Activated B cell treated with CpG ODN at 0.5 μM for 24 hours (primary cell): Measurements from ENCODE around the gene NPPC. TPM values are rescaled to one million over a fixed set of nuclear protein-coding genes. Genes with fewer than 3 reads are reported as not detected.

Source experiments
- ATAC-seq: fragments of 200-7000 bp; cut with Tn5 transposase; one replicate; pipeline ENCODE4 v1.10.0; 2021; ENCODE audit warnings: low read depth, mild to moderate bottlenecking, moderate library complexity
- CTCF ChIA-PET: fragments of 350-600 bp; sonication (Branson Sonifier 250); formaldehyde crosslinking; loops from one replicate; lab custom pipeline; 2021; ENCODE audit warnings: antibody characterized with exemption; lab: Charles Lee
- POLR2A ChIA-PET: fragments of 350-600 bp; sonication (Branson Sonifier 250); formaldehyde crosslinking; loops from one replicate; lab custom pipeline; 2021; ENCODE audit warnings: antibody characterized with exemption; lab: Charles Lee
- DNase-seq: peaks from one replicate; pipeline ENCODE4 v3.0.0; 2022
- H3K27ac Mint-ChIP-seq: one replicate; pipeline ENCODE4 v1.8.0; 2020; ENCODE audit warnings: mixed read lengths
- H3K27me3 Mint-ChIP-seq: one replicate; pipeline ENCODE4 v1.8.0; 2021; ENCODE audit warnings: mixed read lengths
- H3K36me3 Mint-ChIP-seq: one replicate; pipeline ENCODE4 v1.8.0; 2021; ENCODE audit warnings: low read depth, mixed read lengths
- H3K4me1 Mint-ChIP-seq: one replicate; pipeline ENCODE4 v1.8.0; 2021; ENCODE audit warnings: mixed read lengths
- H3K4me3 Mint-ChIP-seq: one replicate; pipeline ENCODE4 v1.8.0; 2020; ENCODE audit warnings: mild to moderate bottlenecking, mixed read lengths
- H3K9me3 Mint-ChIP-seq: one replicate; pipeline ENCODE4 v1.8.0; 2020; ENCODE audit warnings: mixed read lengths
- intact Hi-C: fragments of 100-400 bp; cut with micrococcal nuclease; formaldehyde crosslinking; loops from one replicate; pipeline ENCODE4 v1.15.1; 2024
- total RNA-seq: library from RNA; stranded (reverse); gene quantifications from 2 replicates; pipeline ENCODE4 v1.2.3, GENCODE V29; 2022
- TF ChIP-seq, protein P1 (sequence below): fragments of 200-600 bp; IDR thresholded peaks from one replicate; pipeline ENCODE4 v1.8.0; 2022; ENCODE audit warnings: antibody characterized with exemption, mild to moderate bottlenecking

The NPPC gene
- total RNA-seq, 1 donor from 2014 or later: not detected

DNA sequence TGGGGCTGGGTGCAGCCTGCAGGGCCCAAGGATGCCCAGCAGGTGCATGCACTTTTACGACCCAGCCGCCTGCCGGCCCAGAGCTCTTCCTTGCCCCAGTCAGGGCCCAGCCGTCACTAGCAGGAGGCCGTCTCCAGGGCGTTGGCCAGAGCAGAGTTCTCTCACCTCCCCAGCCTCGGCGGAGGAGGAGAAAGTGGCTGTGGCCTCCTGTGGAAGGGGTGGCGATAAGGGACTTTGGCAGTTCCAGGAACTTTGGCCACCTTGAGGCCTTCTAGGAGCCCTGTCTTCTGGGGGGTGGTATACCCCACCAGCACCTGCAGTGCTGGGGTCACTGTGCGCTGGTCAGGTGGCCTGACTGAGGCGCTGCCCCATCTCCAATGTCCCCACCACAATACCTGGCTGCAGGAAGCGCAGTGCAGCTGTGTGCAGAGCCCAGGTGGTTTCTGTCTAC is 22.0 kb downstream of the NPPC start:
- no peak overlapping the region for H3K27ac Mint-ChIP-seq
- ATAC-seq (no peak), DNase-seq (no peak)
- TF ChIP-seq, protein P1, sequence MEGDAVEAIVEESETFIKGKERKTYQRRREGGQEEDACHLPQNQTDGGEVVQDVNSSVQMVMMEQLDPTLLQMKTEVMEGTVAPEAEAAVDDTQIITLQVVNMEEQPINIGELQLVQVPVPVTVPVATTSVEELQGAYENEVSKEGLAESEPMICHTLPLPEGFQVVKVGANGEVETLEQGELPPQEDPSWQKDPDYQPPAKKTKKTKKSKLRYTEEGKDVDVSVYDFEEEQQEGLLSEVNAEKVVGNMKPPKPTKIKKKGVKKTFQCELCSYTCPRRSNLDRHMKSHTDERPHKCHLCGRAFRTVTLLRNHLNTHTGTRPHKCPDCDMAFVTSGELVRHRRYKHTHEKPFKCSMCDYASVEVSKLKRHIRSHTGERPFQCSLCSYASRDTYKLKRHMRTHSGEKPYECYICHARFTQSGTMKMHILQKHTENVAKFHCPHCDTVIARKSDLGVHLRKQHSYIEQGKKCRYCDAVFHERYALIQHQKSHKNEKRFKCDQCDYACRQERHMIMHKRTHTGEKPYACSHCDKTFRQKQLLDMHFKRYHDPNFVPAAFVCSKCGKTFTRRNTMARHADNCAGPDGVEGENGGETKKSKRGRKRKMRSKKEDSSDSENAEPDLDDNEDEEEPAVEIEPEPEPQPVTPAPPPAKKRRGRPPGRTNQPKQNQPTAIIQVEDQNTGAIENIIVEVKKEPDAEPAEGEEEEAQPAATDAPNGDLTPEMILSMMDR: no peak
- CTCF ChIA-PET: no interaction called here
- H3K4me3 Mint-ChIP-seq: no peak overlapping the region
- intact Hi-C loops: no loop called here
- H3K4me1 Mint-ChIP-seq: no peaks in the 10 kb centered on the region
- no peaks in the 10 kb centered on the region for H3K27me3 Mint-ChIP-seq
- POLR2A ChIA-PET: no interaction called here
- no peaks in the 10 kb centered on the region for H3K36me3 Mint-ChIP-seq
- H3K9me3 Mint-ChIP-seq: no peaks in the 10 kb centered on the region

DNA sequence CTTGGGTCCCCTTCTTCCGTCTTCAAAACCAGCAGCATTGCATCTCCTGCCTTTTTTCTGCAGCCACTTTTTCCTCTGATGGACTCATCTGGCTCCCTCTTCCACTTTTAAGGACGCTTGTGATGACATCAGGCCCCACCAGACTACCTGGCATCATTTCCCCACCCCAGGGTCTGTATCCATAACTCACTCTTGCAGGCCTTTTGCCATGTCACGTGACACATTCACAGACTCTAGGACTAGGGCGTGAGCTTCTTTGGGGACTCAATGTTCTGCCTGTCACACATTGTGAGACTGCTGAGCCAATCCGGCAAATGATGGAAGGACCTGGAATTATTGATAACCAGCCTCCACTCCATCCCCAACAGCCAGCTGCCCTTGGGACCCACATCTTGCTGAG is 23.6 kb downstream of the NPPC start:
- ATAC-seq (no peak), DNase-seq (no peak)
- TF ChIP-seq, protein P1: no peak
- no peaks in the 10 kb centered on the region for H3K36me3 Mint-ChIP-seq
- POLR2A ChIA-PET: no interaction called here
- H3K4me3 Mint-ChIP-seq: no peak overlapping the region
- H3K27me3 Mint-ChIP-seq: no peaks in the 10 kb centered on the region
- CTCF ChIA-PET: interaction anchor here (0.6 kb wide), 1 partner anchor 1764 kb away, joined by 3 read pairs; no protein-coding TSS in a partner anchor
- no peaks in the 10 kb centered on the region for H3K9me3 Mint-ChIP-seq
- no peaks in the 10 kb centered on the region for H3K4me1 Mint-ChIP-seq
- intact Hi-C loops: no loop called here
- H3K27ac Mint-ChIP-seq: no peak overlapping the region

DNA sequence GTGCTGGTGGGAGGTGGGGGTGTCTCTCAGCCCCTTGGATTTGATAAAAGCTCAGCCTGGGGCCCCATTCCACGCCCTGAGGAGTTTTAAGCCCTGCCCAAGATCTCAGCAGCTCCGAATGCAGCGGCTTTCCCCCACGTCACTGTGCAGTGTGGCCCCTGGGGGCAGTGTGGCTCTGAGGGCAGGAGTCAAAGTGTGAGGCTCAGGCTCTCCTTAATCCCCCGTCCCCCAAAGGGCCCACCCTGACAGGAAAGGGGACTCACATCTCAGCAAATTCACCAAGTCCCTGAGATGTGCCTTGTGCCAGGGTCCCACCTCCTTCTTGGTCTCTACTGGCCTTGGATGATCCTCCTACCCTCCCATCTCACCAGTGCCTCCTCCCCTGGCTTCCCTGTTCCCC is 25.2 kb downstream of the NPPC start:
- Mint-ChIP-seq H3K27me3 (no peaks in the 10 kb centered on the region), H3K4me3 (no peak overlapping the region), H3K36me3 (no peaks in the 10 kb centered on the region), H3K9me3 (no peaks in the 10 kb centered on the region), H3K27ac (no peak overlapping the region), H3K4me1 (no peaks in the 10 kb centered on the region)
- DNase-seq: no peak
- TF ChIP-seq, protein P1: no peak
- no peak for ATAC-seq
- ChIA-PET POLR2A (no interaction called here), CTCF (interaction anchor here (0.7 kb wide), 1 partner anchor 10 kb away, joined by 3 read pairs; no protein-coding TSS in a partner anchor)
- intact Hi-C loops: no loop called here

DNA sequence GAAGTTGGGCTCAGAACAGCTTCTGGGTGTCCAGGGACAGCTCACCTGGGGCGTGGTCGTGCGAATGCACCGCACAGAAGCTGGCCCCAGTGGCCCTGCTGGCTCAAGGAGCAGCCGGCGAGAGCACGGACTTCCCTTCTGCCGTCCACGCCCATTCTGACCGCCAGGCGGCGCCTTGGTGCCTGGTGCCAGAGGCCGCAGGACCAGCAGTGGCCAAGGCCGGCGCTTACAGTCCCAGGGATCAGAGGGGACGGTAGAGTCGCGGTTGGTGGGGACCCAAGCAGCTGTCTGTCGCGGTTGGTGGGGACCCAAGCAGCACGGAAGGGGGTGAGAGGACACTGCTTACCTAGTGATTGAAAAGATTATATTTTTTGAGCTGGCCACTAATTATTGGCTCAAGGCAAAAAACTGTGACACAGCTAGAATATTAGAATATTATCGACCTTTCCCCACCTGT is 25.7 kb downstream of the NPPC start:
- TF ChIP-seq, protein P1: no peak
- no peaks in the 10 kb centered on the region for H3K36me3 Mint-ChIP-seq
- no peak overlapping the region for H3K4me3 Mint-ChIP-seq
- ATAC-seq (peak; percentile 54), DNase-seq (peak; percentile 55)
- ChIA-PET POLR2A (no interaction called here), CTCF (interaction anchor here (0.7 kb wide), 1 partner anchor 9 kb away, joined by 3 read pairs; no protein-coding TSS in a partner anchor)
- intact Hi-C loops: no loop called here
- no peaks in the 10 kb centered on the region for H3K9me3 Mint-ChIP-seq
- H3K27ac Mint-ChIP-seq: no peak overlapping the region
- H3K4me1 Mint-ChIP-seq: no peaks in the 10 kb centered on the region
- no peaks in the 10 kb centered on the region for H3K27me3 Mint-ChIP-seq

DNA sequence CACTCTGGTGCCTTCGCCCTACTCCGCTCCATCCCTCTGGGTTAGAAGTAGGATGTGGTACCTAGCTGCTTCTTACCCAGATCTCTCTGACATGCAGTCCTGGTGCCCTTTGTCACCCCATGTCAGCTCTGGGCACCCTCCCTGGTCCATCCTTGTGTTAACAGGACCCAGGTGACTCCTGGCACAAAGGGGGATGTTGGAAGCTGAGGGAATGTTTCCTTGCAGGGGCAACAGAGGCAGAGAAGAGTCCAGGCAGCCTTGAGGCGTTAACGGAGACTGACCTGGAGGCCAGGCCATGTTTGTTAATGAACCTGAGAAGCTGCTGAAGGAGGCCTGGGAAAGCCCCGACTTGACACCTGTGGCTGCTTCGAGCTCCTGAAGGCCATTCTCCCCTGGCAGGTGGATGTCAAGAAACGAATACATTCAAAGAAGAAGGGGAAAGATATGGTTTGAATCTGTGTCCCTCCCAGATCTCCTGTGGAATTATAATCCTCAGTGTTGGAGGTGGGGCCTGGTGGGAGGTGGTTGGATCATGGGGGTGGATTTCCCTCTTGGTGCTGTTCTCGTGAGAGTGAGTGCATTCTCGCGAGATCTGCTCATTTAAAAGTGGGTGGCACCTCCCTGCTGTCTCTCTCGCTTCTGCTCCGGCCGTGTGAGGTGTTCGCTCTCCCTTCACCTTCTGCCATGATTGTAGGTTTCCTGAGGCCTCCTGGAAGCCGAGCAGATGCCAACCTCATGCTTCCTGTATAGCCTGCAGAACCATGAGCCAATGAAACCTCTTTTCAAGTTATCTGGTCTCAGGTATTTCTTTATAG is 31.4 kb downstream of the NPPC start:
- H3K4me3 Mint-ChIP-seq: no peak overlapping the region
- H3K27me3 Mint-ChIP-seq: peaks cover 6% of the 10 kb centered on the region
- TF ChIP-seq, protein P1: no peak
- no peaks in the 10 kb centered on the region for H3K9me3 Mint-ChIP-seq
- ChIA-PET CTCF (no interaction called here), POLR2A (no interaction called here)
- H3K4me1 Mint-ChIP-seq: no peaks in the 10 kb centered on the region
- no peak for ATAC-seq
- no peak for DNase-seq
- intact Hi-C loops: no loop called here
- no peak overlapping the region for H3K27ac Mint-ChIP-seq
- no peaks in the 10 kb centered on the region for H3K36me3 Mint-ChIP-seq
